Ureter (tissue), 1 donor: ENCODE data around the gene BBC3. TPM values are rescaled to one million over a fixed set of nuclear protein-coding genes. Genes with fewer than 3 reads are reported as not detected.
A peak's percentile ranks its signal among the peaks of the same experiment; 100 is the strongest.
"Not testable (repeated sequence)": the region's sequence is repeated elsewhere in the genome, so short reads cannot be mapped to it uniquely, and the experiment has no call there.

Experiments
- DNase-seq: peaks from one replicate; pipeline ENCODE4 v3.0.0-alpha.2; 2020; ENCODE audit warnings: low spot score
- total RNA-seq: library from RNA; stranded (reverse); gene quantifications from one replicate; pipeline ENCODE4 v1.2.4, GENCODE V29; 2023
- donor health status: DM: yes; HTN: yes; CAD: no.

The BBC3 gene
- total RNA-seq, 1 donor from 2014 or later, result 9.9 TPM

- DNase-seq, result no peak
These were observed 27.4 kb upstream of the BBC3 start for GRCh38 chr19:47258434-47258833.

- no peak for DNase-seq
These were observed 26.6 kb upstream of the BBC3 start for GRCh38 chr19:47257411-47258169.

GRCh38 chr19:47256693-47257410 lies 25.9 kb upstream of the BBC3 start:
- peak; percentile 100 for DNase-seq

GRCh38 chr19:47255879-47256692 lies 25.1 kb upstream of the BBC3 start, which contains the start of gene CCDC9:
CCDC9 (plus strand) TSS chr19:47256525; CDS start chr19:47258401, 1,876 bp downstream.
- DNase-seq, result peak; percentile 97

- DNase-seq, result no peak
These were observed 23.0 kb upstream of the BBC3 start for GRCh38 chr19:47253970-47254369.

- DNase-seq, result no peak
These were observed 22.5 kb upstream of the BBC3 start for GRCh38 chr19:47253467-47253881.

GRCh38 chr19:47253016-47253415 lies 22.0 kb upstream of the BBC3 start:
- not testable (repeated sequence) for DNase-seq

GRCh38 chr19:47247308-47247990 lies 16.4 kb upstream of the BBC3 start:
- no peak for DNase-seq

- DNase-seq, result peak; percentile 92
These were observed 13.0 kb upstream of the BBC3 start for GRCh38 chr19:47243776-47244547.

- no peak for DNase-seq
These were observed 12.4 kb upstream of the BBC3 start for GRCh38 chr19:47243364-47243775.

- no peak for DNase-seq
These were observed 11.0 kb upstream of the BBC3 start for GRCh38 chr19:47241919-47242577.

- DNase-seq, result peak; percentile 83
These were observed 10.3 kb upstream of the BBC3 start for GRCh38 chr19:47240996-47241918.

- no peak for DNase-seq
These were observed 9.6 kb upstream of the BBC3 start for GRCh38 chr19:47240556-47240955.

GRCh38 chr19:47239610-47240296 lies 8.8 kb upstream of the BBC3 start:
- no peak for DNase-seq

- DNase-seq, result no peak
These were observed 8.2 kb upstream of the BBC3 start for GRCh38 chr19:47239152-47239551.

GRCh38 chr19:47236072-47236675 lies 5.2 kb upstream of the BBC3 start:
- DNase-seq, result no peak

- DNase-seq, result no peak
These were observed 1.6 kb upstream of the BBC3 start for GRCh38 chr19:47232422-47233211.
